LNCAP (cell line): ENCODE measurements around the gene PDE9A.

Experiments
- TF ChIP-seq, protein P1 (sequence below): fragments of 450-650 bp; IDR thresholded peaks from 2 replicates; pipeline ENCODE4 v1.5.1; 2017; ENCODE audit warnings: mild to moderate bottlenecking

Gene PDE9A

DNA sequence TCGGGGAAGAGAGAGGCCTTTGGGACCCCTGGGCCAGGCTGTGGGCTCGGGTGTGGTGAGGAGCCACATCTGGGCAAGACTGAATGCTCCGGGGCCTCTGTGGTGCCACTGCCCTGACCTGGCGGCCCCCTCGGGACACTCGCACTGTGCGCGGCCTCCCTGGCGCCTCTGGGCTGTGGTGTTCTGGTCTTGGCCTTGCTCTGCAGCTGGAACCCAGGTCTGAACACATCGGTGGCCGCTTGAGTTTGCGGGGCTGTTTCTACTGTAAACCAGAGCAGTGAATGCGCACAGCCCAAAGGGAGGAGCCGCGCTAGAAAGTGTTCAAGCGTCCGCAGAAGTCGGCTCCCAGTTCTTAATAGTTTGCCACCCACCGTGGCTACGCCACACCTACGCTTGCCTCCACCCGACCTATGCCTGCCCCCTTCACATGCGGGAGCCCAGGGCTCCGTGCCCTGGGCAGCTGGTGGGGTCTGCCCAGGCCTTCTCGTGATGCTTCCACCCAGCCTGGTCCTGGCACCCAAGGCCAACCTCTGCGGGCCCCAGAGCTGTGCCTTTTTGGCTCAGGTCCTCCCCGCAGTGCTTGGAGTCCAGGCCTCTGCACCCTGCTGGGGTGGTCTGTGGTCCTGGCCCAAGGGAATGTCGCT lies 4.4 kb downstream of the PDE9A start:
- TF ChIP-seq, protein P1, sequence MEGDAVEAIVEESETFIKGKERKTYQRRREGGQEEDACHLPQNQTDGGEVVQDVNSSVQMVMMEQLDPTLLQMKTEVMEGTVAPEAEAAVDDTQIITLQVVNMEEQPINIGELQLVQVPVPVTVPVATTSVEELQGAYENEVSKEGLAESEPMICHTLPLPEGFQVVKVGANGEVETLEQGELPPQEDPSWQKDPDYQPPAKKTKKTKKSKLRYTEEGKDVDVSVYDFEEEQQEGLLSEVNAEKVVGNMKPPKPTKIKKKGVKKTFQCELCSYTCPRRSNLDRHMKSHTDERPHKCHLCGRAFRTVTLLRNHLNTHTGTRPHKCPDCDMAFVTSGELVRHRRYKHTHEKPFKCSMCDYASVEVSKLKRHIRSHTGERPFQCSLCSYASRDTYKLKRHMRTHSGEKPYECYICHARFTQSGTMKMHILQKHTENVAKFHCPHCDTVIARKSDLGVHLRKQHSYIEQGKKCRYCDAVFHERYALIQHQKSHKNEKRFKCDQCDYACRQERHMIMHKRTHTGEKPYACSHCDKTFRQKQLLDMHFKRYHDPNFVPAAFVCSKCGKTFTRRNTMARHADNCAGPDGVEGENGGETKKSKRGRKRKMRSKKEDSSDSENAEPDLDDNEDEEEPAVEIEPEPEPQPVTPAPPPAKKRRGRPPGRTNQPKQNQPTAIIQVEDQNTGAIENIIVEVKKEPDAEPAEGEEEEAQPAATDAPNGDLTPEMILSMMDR: no peak

DNA sequence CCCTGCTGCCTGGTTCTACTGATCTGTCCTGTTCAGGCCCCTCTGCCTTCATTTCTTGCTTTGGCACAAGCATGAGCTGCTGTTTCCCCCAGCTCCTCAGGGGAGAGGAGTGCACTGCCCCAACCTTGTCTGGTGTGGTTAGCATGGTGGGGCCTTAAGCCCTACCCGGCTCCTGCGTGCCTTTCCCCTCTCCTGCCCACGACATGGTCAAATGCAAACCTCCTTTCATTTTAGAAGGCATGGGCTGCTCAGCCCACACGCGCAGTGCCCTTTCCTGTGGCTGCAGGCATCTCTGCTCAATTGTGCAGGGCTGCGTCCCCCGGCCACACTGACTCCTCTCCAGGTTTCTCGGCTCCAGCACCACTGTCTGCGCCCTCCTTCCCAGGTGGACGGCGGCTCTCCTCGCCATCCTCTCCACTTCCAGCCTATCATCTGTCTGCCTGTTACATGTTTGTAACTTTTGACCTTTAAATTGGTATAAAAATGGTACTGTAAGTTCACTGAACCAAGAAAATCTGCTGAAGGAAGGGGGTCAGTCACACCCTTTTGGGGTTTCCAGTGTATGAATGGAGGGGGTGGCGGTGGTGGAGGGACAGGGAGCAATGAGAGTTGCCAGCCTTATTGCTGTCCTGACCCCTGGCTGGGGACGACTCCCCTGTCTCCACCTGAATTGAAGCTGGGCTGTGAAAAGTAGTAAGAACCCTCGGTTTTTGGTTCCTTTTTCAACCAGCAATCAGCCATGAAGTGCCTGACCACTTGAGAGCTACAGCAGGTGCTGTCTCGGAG lies 5.1 kb downstream of the PDE9A start:
- TF ChIP-seq, protein P1: no peak

DNA sequence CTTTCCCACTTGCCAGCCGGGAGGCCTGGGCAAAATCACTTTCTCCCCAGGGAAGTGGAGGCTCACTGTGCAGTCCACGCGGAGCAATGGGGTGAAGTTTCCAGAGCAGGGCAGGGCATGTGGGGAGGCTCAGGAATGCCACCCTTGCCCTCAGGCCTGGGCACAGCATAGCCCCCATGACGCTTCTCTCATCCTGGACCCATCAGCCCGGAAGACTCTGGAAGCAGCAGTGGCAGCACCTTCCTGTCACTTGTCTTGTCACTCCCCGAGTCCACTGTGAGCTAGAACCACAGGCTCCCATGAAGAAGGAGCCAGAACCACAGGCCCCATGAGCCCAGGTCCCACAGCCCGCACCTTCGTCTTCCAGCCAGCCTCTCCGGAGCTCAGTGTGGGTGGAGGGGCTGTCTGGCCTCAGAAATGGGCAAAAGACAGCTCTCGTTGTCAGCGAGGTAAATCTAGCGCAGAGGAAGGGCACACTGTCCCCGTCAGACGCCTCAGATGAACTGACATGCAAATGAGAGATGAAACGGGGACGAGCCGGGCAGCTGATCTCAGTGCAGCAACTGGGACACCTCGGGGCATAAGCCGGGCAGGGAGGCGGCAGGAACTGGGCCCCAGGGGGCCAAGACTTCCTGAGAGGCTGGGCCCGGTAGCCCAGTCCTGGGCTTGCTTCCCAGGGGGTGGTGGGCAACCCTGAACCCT lies 6.1 kb downstream of the PDE9A start:
- TF ChIP-seq, protein P1: no peak

DNA sequence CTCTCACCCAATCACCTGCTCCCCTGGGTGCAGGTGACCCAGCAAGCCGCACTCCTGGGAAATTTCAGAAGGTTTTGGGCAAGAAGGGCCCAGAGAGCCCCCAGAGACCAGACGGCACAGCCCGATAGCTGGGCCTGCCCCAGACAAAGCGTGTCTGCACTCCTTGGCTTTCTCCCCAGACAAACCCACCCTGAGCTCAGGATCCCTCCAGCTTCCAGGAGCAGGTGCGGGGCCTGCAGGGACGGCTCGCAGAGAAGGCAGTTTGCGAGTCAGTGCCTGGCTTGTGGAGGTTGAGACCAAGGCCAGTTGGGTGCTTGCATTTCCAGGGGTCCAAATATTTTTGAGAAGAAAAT lies 6.7 kb downstream of the PDE9A start:
- TF ChIP-seq, protein P1: no peak

DNA sequence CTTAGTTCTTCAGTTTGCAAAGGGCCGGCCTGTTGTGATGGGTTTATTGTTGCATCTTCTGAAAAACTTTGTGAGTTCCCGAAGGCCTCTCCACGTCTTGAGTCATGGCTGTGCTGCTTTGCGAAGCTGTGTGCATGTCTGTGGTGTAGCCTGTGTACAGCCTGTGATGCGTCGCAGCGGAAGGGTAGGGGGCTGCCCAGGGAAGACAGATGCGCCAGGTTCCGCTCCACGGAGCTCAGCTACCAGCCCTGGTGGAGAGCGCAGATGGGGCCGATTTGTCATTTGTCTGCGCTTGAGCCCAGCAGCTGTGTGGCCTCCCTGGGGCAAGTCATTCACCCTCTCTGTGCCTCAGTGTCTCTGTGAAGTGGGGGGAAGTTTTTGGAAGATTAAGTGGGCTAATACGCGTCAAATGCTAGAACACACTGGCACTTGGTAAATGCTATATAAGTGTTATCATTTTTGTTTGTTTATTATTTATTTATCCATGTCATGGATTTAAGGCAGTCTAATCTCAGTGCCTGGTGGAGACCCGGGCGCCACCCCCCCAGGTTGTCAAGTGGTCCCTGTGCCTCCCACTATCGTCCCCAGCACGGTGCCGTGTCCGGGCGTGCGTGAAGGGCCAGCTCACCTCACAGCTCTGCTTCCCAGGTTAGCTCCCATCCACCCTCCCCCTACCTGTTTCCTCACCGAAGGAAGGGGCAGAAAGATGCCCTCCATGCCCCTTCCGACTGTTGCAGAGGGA lies 8.4 kb downstream of the PDE9A start:
- TF ChIP-seq, protein P1: no peak

DNA sequence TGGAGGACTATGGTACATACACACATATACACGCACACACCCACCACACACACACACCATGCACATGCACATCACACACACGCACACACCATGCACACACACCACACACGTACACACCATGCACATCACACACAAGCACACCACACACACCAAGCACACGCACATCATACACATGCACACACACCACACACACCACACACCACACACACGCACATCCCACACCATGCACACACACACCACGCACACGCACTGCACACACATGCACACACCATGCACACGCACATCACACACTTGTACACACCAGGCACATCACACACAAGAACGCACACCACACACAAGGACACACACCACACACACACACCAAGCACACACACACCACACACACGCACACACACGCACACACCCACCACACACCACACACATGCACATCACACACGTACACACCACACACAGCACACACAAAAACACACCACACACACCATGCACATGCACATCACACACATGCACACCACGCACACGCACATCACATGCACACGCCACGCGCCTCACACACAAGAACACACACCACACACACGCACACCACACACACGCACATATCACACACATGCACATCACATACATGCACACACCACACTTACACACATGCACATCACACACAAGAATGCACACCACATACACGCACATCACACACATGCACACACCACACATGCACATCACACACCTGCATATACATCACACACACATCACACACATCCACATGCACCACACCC lies 9.2 kb downstream of the PDE9A start:
- TF ChIP-seq, protein P1: no peak
